Astrocyte (in vitro differentiated cells and primary cell): ENCODE measurements around the gene PCDHGA1.

Experiments
- EZH2 ChIP-seq: IDR thresholded peaks from 2 replicates; pipeline ENCODE4 v1.6.1; 2012; ENCODE audit warnings: mild to moderate bottlenecking, low read length, inconsistent platforms; ENCODE audit not compliant: insufficient read depth
- TF ChIP-seq, protein P1 (sequence below): IDR thresholded peaks from 2 replicates; pipeline ENCODE4 v1.5.1; 2011; ENCODE audit warnings: low read depth, mild to moderate bottlenecking, inconsistent platforms, low read length, moderate library complexity; ENCODE audit not compliant: insufficient read depth

DNA sequence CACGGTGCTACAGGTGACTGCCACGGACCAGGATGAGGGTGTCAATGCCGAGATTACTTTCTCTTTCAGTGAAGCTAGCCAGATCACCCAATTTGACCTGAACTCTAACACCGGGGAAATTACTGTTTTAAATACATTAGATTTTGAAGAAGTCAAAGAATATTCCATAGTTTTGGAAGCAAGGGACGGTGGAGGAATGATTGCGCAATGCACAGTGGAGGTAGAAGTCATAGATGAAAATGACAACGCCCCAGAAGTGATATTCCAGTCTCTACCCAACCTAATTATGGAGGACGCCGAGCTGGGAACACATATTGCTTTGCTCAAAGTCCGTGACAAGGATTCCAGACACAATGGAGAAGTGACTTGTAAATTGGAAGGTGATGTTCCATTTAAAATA, 58.3 kb downstream of the PCDHGA1 start:
- TF ChIP-seq, protein P1, sequence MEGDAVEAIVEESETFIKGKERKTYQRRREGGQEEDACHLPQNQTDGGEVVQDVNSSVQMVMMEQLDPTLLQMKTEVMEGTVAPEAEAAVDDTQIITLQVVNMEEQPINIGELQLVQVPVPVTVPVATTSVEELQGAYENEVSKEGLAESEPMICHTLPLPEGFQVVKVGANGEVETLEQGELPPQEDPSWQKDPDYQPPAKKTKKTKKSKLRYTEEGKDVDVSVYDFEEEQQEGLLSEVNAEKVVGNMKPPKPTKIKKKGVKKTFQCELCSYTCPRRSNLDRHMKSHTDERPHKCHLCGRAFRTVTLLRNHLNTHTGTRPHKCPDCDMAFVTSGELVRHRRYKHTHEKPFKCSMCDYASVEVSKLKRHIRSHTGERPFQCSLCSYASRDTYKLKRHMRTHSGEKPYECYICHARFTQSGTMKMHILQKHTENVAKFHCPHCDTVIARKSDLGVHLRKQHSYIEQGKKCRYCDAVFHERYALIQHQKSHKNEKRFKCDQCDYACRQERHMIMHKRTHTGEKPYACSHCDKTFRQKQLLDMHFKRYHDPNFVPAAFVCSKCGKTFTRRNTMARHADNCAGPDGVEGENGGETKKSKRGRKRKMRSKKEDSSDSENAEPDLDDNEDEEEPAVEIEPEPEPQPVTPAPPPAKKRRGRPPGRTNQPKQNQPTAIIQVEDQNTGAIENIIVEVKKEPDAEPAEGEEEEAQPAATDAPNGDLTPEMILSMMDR: no peak
- no peak for TF ChIP-seq EZH2
